ENCODE data around the gene HSD17B12.

The HSD17B12 gene

GRCh38 chr11:43874738-43875137 lies 194.2 kb downstream of the HSD17B12 start:
- no peak for DNase-seq

- no peak for DNase-seq
Observed at GRCh38 chr11:43879789-43880639, 199.5 kb downstream of the HSD17B12 start.

GRCh38 chr11:43880640-43881159 lies 200.2 kb downstream of the HSD17B12 start, which contains the start of gene ALKBH3:
ALKBH3 (plus strand) TSS chr11:43880831; CDS start chr11:43882653, 1,822 bp downstream.
- DNase-seq = peak; percentile 88

GRCh38 chr11:43892851-43893250 lies 212.3 kb downstream of the HSD17B12 start:
- DNase-seq = no peak

GRCh38 chr11:43894546-43894945 lies 214.0 kb downstream of the HSD17B12 start:
- no peak for DNase-seq

GRCh38 chr11:43895601-43896000 lies 215.1 kb downstream of the HSD17B12 start:
- DNase-seq = no peak

- DNase-seq = no peak
Observed at GRCh38 chr11:43898574-43898973, 218.0 kb downstream of the HSD17B12 start.

- no peak for DNase-seq
Observed at GRCh38 chr11:43899094-43899493, 218.6 kb downstream of the HSD17B12 start.

- no peak for DNase-seq
Observed at GRCh38 chr11:43901551-43901950, 221.0 kb downstream of the HSD17B12 start.

- no peak for DNase-seq
Observed at GRCh38 chr11:43903078-43903477, 222.5 kb downstream of the HSD17B12 start.

GRCh38 chr11:43903969-43904368 lies 223.4 kb downstream of the HSD17B12 start:
- no peak for DNase-seq

- no peak for DNase-seq
Observed at GRCh38 chr11:43904742-43905535, 224.4 kb downstream of the HSD17B12 start.

- no peak for DNase-seq
Observed at GRCh38 chr11:43905813-43906241, 225.3 kb downstream of the HSD17B12 start.
